HG03135 (cell line): ENCODE measurements around the gene RALA.
A peak's percentile ranks its signal among the peaks of the same experiment; 100 is the strongest.

ENCODE experiments used
- ATAC-seq: cut with Tn5 transposase; IDR thresholded peaks from one replicate; pipeline ENCODE4 v1.9.1; 2021; ENCODE audit warnings: mild to moderate bottlenecking, moderate library complexity; ENCODE audit not compliant: unreplicated experiment

RALA gene, protein sequence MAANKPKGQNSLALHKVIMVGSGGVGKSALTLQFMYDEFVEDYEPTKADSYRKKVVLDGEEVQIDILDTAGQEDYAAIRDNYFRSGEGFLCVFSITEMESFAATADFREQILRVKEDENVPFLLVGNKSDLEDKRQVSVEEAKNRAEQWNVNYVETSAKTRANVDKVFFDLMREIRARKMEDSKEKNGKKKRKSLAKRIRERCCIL

DNA sequence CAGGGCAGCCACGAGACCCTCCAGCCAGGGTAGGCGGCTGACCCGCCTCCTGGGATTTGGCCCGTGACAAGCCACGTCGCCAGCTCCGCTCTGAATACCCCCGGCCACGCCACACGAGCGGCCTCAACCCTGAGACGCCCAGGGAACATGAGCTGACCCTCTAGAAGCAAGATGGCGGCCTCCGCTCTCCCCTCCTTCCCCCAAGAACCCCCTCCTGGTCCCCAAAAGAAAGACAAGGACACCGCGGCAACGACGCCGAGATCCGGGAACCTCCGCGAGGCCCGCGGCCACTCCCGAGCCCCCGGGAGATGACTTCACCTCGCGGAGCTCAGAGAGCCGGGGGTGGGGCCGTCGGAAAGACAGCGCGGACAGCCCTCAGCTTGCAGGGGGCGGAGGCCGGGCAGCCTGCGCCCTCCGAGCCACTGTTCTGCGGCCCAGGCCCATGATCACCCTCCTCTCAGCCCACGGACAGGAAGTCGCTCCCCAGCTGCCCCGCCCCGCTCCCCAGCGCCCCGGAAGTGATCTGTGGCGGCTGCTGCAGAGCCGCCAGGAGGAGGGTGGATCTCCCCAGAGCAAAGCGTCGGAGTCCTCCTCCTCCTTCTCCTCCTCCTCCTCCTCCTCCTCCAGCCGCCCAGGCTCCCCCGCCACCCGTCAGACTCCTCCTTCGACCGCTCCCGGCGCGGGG lies at the start of gene RALA:
TSS of gene RALA (plus strand) at position 526 of the 685 bp plus-strand sequence. CDS start 63,096 bp downstream, outside the sequence.
- peak; percentile 97 for ATAC-seq

DNA sequence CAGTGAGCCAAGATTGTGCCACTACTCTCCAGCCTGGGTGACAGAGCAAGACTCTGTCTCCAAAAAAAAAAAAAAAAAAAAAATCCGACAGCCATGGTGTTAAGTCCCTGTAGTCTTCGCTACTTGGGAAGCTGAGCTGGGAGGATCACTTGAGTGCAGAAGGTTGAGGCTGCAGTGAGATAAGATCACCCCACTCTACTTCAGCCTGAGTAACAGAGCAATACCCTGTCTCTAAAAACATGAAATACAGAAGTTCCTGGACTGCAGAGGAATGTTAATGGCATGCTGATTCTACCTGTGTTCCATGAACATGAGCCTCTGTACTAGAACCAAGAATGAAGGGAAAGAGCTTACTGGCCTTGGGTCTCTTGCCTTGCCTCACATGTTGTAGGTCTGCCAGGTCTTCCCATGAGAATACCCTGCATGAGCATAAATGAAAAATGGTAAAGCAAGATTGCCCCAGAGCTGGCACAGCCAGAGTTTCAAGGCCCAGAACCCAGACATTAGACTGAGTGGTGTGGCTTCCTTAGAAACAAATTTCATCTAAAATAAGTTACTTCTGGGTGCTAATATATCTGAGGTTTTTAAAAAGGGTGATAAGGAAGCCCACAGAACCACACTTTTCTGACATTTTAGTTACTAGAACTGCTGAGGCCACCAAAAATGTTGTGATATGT lies 48.6 kb upstream of the RALA start:
- ATAC-seq = no peak

DNA sequence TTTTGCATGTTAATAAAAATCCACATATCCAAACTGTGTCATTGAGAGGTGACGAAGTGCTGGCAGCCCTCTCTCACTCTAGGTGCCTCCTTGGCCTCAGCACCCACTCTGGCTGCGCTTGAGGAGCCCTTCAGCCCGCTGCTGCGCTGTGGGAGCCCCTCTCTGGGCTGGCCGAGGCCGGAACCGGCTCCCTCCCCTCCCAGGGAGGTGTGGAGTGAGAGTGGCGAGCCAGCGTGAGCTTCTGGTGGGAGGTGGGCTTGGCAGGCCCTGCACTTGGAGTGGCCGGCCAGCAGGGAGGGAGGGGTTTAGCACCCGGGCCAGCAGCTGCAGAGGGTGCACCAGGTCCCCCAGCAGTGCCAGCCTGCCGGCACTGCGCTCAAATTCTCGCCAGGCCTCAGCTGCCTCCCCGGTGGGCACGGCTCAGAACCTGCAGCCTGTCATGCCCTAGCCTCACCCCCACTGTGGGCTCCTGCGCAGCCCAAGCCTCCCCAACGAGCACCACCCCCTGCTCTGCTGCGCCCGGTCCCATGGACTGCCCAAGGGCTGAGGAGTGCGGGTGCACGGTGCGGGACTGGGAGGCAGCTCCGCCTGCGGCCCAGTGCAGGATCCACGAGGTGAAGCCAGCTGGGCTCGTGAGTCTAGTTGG lies 46.0 kb upstream of the RALA start:
- ATAC-seq = no peak

DNA sequence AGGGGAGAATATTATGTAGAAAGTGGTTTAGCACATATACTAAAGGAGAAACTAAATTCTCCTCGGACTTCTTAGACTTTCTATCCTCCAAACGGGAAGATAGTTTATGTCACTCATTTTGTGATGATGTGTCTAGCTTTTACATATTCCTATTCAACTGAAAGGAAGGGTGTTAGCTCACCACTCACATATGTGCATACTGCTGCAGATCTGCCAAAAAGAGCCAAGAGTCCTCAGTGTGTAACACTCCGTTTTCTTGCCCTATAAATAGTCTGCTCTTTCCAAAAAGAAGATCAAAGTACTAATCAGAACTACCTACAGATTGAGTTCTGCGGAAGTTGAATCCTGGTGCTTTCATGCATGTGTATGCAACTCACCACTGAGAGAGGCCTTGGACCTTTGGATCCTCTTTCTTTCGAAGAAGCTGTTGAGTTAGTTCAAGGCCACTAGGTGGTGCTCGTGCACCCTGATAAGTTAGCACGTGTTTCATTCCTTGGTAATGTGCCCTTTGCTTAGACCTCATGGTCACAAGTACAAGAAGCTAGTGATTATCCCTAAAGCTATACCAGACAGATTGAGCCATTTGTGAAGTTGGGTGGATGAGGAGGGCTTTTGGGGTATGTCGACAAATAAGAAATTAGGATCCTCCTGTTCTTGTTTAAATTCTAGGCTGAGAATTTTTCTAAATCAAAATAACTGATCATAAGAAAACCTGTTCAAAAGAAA lies 43.1 kb upstream of the RALA start:
- ATAC-seq = peak; percentile 89

DNA sequence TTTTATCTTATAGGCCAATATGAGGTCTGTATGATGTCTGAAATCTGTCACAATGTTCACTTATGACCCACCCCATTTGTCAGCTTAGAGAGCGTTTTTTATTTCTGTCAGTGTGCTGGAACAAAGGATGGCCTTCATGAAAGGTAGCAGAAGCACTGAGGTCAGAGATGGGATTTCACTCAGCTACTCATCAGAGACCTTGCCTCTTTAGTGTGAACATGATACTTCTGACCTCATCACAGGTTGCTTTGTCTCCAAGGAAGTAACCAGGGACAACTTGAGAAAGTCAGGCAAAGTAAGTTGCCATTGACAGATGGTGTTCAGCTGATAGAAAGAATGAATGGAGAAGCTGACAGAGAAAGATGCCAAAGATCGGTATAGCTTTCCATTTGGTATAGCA lies 40.8 kb upstream of the RALA start:
- no peak for ATAC-seq

DNA sequence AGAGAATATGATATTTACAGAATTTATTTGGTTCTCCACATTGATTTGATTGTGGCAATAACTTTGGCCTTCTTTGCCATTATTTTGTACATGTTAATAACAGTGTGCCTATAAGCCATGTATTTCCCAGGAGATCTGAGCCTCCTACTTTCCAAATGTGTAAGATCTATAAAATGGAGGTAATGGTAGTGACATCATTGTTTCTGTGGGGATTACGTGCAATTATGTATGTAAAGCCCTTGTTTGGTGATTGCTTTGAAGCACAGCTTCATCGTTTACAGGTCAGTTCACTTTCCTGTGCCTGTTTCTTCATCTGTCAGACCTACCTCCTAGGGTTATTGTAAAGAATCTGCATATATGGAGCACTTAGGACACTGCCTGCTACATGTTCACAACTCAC lies 39.8 kb upstream of the RALA start:
- ATAC-seq = no peak

DNA sequence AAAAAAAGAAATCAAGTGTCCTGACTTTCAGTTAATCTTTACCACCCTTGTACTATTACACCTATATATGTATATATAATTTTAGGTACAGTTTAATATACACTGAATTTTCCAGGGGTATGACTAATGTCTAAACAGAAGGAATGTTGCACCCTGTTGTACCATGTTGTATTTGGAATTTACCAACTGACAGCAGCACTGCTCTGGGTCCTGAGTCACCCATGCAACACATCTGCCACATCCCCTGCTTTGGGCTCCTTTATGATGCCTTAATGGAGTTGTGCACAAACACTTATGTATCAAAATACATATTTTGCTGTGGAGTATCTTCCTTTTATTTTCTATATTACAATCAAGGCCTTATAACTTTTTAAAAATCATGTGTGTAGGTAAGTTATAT lies 36.0 kb upstream of the RALA start:
- no peak for ATAC-seq

DNA sequence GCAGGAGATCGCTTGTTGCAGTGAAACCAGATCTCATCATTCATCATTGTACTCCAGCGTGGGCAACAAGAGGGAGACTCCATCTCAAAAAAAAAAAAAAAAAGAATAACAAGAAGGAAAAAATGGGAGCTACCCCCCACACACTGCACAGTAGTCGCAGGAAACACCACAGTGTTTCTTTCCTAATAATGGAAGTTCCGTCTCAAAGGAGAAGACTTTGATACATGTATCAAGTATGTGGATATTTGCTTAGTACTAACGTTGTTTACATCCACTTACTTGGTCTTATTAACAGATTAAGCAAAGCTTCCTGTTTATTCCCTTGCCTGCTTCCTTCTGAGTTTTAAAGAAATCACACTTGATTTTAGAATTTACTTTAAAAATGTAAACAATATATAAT lies 35.0 kb upstream of the RALA start:
- ATAC-seq = no peak

DNA sequence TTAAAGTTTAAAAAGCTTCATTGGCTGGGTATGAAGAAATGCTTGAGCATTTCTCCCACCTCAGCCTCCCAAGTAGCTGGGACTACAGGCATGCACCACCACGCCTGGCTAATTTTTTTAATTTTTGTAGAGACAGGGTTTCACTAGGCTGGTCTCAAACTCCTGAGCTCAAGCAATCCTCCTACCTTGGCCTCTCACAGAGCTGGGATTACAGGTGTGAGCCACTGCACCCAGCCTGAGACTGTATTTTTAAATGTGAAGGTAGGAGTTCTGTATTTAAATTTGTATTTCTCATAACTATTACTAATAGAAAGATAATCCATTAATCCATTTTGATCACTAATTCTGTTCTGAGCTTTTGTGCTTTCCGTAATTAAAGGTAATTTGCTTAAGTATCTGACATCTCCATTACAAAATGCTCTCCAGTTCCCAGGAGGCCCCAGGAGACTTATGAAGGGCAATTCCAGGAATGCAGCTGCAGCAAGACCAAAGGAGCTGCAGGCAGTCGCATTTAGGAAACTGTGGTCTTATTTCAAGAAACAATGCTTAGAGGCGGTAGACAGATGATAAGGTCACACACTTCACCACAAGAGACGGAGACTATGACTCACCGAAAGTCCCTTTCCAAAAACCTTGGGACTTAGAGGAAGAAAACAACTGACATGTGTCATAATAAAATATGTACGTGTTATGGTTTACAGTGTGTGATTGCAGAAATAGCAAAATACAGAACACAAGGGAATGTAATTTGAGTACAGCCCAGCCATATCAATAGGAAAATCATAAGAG lies 33.9 kb upstream of the RALA start:
- ATAC-seq = peak; percentile 88

DNA sequence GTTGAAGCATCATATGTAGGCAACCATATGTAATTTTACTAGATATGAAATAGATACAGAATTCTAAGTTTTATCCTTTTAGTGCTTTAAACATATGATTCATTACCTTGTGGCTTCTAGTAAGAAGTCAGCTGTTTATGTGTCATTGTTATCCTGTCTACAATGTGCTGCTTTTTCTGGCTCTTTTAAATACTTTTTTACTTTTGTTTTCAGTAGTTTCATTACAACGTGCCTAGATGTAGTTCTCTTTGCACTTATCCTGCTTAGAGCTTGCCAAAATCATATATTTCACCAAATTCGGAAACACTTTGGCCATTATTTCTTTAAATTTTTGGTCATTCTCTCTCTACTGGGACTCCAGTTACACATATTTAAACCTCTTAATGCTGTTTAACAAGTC lies 30.8 kb upstream of the RALA start:
- ATAC-seq = no peak

DNA sequence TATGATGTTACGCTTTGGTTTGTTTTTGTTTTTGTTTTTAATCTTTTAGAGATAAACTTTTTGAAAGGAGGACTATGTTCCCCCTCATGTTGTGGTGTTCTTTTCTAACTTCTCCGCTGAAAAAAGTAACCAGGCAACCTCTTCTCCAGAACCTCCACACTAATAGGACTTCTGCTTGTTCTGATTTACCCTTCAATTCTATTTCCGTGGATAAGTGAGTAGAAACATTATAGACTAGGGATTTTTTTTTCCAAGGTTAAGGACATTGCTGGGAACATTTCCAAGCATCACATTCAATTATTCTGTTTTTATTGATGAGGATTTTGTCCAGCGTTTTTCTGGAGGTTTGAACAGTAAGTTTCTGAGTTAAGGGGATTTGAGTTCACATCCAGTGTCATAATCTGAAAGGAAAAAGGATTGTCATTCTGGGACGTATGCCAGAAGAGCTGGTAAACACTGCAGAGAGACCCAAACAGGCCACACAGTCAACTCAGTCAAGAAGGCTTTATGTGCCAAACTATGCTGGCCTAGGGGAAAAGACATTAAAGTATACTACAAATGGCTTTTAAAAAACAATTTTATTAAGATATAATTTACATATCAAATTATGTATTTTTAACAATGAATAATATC lies 28.3 kb upstream of the RALA start:
- no peak for ATAC-seq

DNA sequence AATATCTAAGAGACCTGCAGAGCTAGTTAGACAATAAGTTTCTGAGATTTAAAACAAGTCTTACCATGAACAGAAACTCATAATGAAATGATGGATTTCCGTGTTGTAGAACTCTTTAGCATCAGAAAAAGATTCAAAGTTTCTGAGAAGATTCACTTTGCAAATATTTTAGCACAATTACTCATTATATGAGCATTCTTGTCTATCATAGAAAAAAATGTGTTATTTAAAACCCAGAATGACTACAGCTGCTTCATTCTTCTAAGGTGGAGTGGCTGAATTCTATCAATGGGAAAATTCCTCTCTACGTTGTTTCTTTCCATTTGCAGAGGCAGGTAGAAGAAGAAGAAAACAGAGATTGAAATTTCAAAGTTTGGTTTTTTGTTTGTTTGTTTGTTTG lies 21.0 kb upstream of the RALA start:
- no peak for ATAC-seq

DNA sequence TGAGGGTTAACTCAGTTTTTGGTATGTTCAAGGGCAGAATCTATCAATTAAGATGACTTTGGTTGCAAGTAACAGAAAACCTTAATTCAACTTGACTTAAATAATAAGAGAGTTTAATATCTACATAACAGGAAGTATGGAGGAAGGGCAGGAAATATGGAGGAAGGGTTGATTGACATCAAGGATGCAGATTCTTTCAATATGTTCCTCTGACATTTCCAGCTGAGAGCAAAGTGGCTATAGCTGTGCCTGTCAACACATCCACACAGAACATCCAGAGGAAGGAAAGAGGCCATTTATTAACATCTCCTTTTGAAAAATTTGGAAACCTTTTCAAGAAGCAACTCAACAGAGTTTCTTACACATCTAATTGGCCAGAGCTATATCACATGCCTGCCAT lies 19.4 kb upstream of the RALA start:
- no peak for ATAC-seq

DNA sequence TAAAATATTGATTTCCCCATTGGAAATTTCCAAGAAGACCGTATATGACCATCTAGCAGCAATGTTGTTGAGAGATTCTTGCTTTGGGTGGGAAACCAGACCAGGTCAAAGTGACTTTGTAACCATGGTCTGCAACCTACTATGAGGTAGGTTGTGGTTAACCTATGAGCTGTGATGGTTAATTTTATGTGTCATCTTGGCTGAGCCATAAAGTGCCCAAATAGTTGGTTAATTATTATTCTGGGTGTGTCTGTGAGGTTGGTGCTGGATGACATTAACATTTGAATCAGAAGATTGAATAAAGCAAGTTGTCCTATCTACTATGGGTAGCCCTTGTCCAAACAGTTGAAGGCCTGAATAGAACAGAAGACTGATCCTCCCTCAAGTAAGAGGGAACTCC lies 18.3 kb upstream of the RALA start:
- ATAC-seq = no peak

DNA sequence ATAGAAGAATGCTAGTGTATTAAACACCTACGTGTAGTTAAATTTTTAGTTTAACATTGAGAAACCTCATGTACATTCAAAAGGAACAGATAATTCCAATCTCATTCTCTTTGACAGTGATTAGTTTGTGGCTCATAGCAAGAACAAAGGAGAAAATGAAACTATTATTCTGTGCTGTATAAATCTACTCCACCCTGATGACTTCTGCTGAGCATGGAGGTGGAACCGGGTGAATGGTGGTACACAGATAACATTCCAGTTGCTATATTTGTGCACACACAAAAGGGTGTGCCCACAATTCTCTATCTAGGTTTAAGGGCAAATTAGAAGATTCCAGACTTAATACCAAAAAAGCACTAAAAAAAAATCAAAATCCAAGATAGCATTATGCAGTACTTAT lies 17.0 kb upstream of the RALA start:
- ATAC-seq = no peak

DNA sequence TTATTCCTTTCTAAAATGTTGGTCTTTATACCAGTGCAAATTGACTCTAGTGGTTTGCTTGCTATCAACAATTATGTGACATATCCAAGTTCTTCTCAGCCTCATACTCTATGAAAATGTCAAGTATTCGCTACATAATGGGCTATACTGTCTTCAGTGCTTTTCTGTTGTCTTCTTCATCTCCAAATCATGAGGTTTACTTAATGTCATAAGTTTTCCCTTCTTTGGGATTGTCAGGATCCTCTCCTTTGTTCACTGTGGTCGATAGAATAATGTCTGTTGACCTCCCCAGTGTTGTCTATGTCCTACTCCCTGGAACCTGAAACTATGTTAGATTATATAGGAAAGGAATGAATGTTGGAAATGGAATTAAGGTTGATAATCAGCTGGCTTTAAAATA lies 16.4 kb upstream of the RALA start:
- ATAC-seq = no peak

DNA sequence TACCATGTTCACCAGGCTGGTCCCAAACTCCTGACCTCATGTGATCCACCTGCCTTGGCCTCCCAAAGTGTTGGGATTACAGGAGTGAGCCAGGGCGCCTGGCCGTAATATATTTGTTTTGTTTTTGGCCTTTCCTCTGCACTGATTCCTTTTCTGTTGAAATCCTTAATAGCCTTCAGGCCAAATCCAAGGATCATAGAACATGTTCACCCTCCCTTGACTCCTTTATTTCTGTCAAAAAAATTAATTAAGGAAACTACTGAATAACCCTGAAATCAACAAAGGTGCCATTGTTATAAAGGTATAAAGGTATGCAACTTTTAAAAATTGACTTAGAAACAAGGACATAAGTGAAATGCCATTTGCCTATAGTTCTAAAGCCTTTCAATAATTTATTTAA lies 15.5 kb upstream of the RALA start:
- no peak for ATAC-seq

DNA sequence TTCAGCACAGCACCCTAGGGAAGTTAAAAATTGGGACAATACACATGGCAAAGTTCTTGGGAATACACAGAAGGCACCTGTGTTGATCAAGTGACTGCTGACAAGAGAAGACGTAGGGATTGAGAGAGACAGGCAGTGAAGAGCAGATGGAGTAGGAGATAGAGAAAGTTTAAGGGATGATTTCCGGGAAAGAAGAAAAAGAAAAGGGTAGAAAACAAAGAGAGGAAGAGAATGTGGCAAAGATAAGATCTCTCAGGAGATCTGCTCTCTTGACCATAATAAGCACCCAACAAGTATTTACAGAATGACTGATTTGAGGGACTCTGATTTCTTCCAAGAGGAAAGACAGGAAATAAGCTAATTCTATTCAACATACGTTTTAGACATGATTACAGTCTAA lies 15.1 kb upstream of the RALA start:
- ATAC-seq = no peak

DNA sequence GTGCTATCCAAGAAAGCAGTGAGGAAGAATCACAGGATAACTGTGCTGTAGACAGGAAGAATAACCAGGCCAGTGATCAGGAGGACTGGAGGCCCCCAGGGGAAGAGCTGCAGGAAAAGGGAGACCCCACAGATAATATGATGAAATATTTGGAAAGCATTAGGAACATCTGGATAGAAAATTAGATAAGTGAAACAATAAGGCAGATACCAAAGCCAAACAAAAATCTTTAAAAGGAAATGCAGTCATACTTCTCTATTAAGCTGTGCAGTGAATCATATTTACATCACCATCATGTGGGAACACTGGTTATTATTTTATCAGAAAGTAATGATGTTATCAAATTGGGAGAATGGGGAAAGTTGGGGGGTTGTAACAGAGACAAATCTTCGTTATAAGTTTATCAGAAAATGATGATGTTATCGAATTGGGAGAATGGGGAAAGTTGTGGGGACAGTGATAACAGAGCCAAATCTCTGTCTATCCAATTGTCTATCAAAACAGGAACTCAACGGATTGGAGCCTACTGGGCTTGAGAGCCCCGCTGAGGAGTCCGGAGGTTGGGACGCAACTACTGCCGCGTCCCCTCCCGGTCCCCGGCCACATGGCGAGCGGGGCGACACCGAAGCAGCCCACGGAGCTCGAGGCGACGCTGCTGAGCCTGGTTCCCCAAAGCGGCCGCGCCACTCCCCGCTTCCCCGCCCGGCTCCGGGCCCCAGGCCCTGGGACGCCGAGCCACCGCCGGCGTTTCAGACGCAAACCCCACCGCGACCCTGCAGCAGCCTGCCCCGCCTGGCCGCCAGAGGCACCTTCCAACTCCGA lies 14.0 kb upstream of the RALA start:
- ATAC-seq = no peak
